Stimulated activated CD4-positive, alpha-beta T cell treated with anti-CD3 and anti-CD28 coated beads, Interleukin-1b, Interleukin-23, amount 100 ng/mL, for 48 hours (primary cell): ENCODE data around the gene RHNO1.
"Not testable (repeated sequence)": the region's sequence is repeated elsewhere in the genome, so short reads cannot be mapped to it uniquely, and the experiment has no call there.

ENCODE experiments used
- DNase-seq: peaks from one replicate; pipeline ENCODE4 v3.0.0-alpha.2; 2020

RHNO1 gene

GRCh38 chr12:2858944-2859421 is 18.0 kb upstream of the RHNO1 start:
- no peak for DNase-seq

GRCh38 chr12:2860170-2860569 is 16.9 kb upstream of the RHNO1 start:
- DNase-seq, result no peak

GRCh38 chr12:2862876-2863275 is 14.1 kb upstream of the RHNO1 start:
- no peak for DNase-seq

GRCh38 chr12:2863402-2863801 is 13.6 kb upstream of the RHNO1 start:
- DNase-seq, result not testable (repeated sequence)

GRCh38 chr12:2864198-2864597 is 12.8 kb upstream of the RHNO1 start:
- no peak for DNase-seq

- DNase-seq, result not testable (repeated sequence)
These were observed 7.9 kb upstream of the RHNO1 start for GRCh38 chr12:2868986-2869632.

- DNase-seq, result peak; percentile 35
These were observed 484 bp upstream of the RHNO1 start for GRCh38 chr12:2876431-2877046.

GRCh38 chr12:2877953-2878732 is 1.1 kb downstream of the RHNO1 start:
- no peak for DNase-seq

- DNase-seq, result no peak
These were observed 2.8 kb downstream of the RHNO1 start for GRCh38 chr12:2879853-2880252.

GRCh38 chr12:2884810-2885209 is 7.8 kb downstream of the RHNO1 start:
- no peak for DNase-seq

- DNase-seq, result no peak
These were observed 9.9 kb downstream of the RHNO1 start for GRCh38 chr12:2886768-2887450.

GRCh38 chr12:2890001-2890387 is 13.0 kb downstream of the RHNO1 start:
- no peak for DNase-seq

GRCh38 chr12:2890388-2891239 is 13.6 kb downstream of the RHNO1 start, which contains the start of gene TULP3:
TULP3 (plus strand) TSS chr12:2890891; CDS start chr12:2890948, 57 bp downstream.
- DNase-seq, result peak; percentile 97

GRCh38 chr12:2891240-2892053 is 14.4 kb downstream of the RHNO1 start:
- peak; percentile 28 for DNase-seq

GRCh38 chr12:2892246-2892645 is 15.2 kb downstream of the RHNO1 start:
- no peak for DNase-seq

GRCh38 chr12:2893007-2893406 is 16.0 kb downstream of the RHNO1 start:
- no peak for DNase-seq

GRCh38 chr12:2895051-2895451 is 18.0 kb downstream of the RHNO1 start:
- no peak for DNase-seq

- DNase-seq, result no peak
These were observed 18.5 kb downstream of the RHNO1 start for GRCh38 chr12:2895511-2895910.

- DNase-seq, result no peak
These were observed 20.4 kb downstream of the RHNO1 start for GRCh38 chr12:2897418-2897817.

- no peak for DNase-seq
These were observed 23.6 kb downstream of the RHNO1 start for GRCh38 chr12:2900642-2901041.

GRCh38 chr12:2902272-2902880 is 25.4 kb downstream of the RHNO1 start:
- no peak for DNase-seq
